DMS 273 (cell line): ENCODE results near the gene PKIB.

Source experiments
- DNase-seq: peaks from one replicate; lab custom pipeline; 2025; ENCODE audit not compliant: unreplicated experiment; lab: John Stamatoyannopoulos, UW

PKIB gene

GRCh38 chr6:122663981-122664380 is 53.8 kb downstream of the PKIB start:
- DNase-seq = no peak

- DNase-seq = no peak
Measured at GRCh38 chr6:122665929-122666328, 55.7 kb downstream of the PKIB start.

GRCh38 chr6:122666418-122666817 is 56.2 kb downstream of the PKIB start:
- no peak for DNase-seq

- DNase-seq = no peak
Measured at GRCh38 chr6:122669418-122669817, 59.2 kb downstream of the PKIB start.

GRCh38 chr6:122669868-122670267 is 59.7 kb downstream of the PKIB start:
- DNase-seq = no peak

- DNase-seq = no peak
Measured at GRCh38 chr6:122671251-122671650, 61.0 kb downstream of the PKIB start.

GRCh38 chr6:122673343-122673961 is 63.2 kb downstream of the PKIB start:
- DNase-seq = no peak

- no peak for DNase-seq
Measured at GRCh38 chr6:122676146-122676545, 65.9 kb downstream of the PKIB start.

GRCh38 chr6:122676688-122677087 is 66.5 kb downstream of the PKIB start:
- no peak for DNase-seq

- no peak for DNase-seq
Measured at GRCh38 chr6:122677406-122677805, 67.2 kb downstream of the PKIB start.

GRCh38 chr6:122678841-122679240 is 68.6 kb downstream of the PKIB start:
- no peak for DNase-seq

- no peak for DNase-seq
Measured at GRCh38 chr6:122681705-122682104, 71.5 kb downstream of the PKIB start.

GRCh38 chr6:122683989-122684651 is 73.9 kb downstream of the PKIB start:
- no peak for DNase-seq

- DNase-seq = no peak
Measured at GRCh38 chr6:122692175-122692598, 82.0 kb downstream of the PKIB start.

- DNase-seq = no peak
Measured at GRCh38 chr6:122692807-122693580, 82.8 kb downstream of the PKIB start.

- no peak for DNase-seq
Measured at GRCh38 chr6:122694075-122694474, 83.9 kb downstream of the PKIB start.

GRCh38 chr6:122694602-122695001 is 84.4 kb downstream of the PKIB start:
- DNase-seq = no peak

- DNase-seq = no peak
Measured at GRCh38 chr6:122695188-122695587, 85.0 kb downstream of the PKIB start.

- DNase-seq = no peak
Measured at GRCh38 chr6:122696079-122696478, 85.9 kb downstream of the PKIB start.

- no peak for DNase-seq
Measured at GRCh38 chr6:122696853-122697252, 86.6 kb downstream of the PKIB start.

GRCh38 chr6:122697458-122697857 is 87.3 kb downstream of the PKIB start:
- DNase-seq = no peak

GRCh38 chr6:122701666-122702065 is 91.5 kb downstream of the PKIB start:
- DNase-seq = no peak
